GM19452 (cell line): ENCODE results near the gene STAMBPL1.
A peak's percentile ranks its signal among the peaks of the same experiment; 100 is the strongest.
"Not testable (repeated sequence)": the region's sequence is repeated elsewhere in the genome, so short reads cannot be mapped to it uniquely, and the experiment has no call there.

Experiments used
- ATAC-seq: cut with Tn5 transposase; IDR thresholded peaks from one replicate; pipeline ENCODE4 v1.9.1; 2021; ENCODE audit not compliant: unreplicated experiment

STAMBPL1 gene

GRCh38 chr10:88854684-88855083, 25.4 kb upstream of the STAMBPL1 start:
- ATAC-seq: no peak

DNA sequence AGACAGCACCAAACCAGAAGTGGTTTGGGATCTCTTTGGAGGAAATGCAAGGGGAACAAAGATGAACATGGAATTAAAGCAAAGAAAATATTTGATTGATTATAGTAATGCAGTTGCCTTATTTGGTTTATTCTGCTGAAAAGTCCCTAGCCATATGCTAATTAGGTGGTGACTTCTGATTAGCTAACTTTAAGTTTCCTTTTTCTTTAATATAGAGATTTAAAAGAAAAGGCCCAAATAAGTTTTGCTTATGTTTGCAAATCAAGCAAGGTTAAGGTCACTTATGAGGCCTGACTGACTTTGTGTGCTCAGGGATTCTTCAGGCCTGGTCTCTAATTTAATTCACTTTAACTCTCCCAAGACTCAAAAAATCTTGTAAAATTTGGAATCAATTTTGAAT, 22.2 kb upstream of the STAMBPL1 start:
- ATAC-seq: no peak

GRCh38 chr10:88858491-88858890, 21.6 kb upstream of the STAMBPL1 start:
- no peak for ATAC-seq

GRCh38 chr10:88861036-88861435, 19.0 kb upstream of the STAMBPL1 start:
- no peak for ATAC-seq

- no peak for ATAC-seq
These were observed 14.7 kb upstream of the STAMBPL1 start for GRCh38 chr10:88865281-88865876.

GRCh38 chr10:88866454-88866853, 13.6 kb upstream of the STAMBPL1 start:
- no peak for ATAC-seq

- ATAC-seq: no peak
These were observed 10.0 kb upstream of the STAMBPL1 start for GRCh38 chr10:88870089-88870488.

- no peak for ATAC-seq
These were observed 6.3 kb upstream of the STAMBPL1 start for GRCh38 chr10:88873757-88874156.

GRCh38 chr10:88874281-88874680, 5.8 kb upstream of the STAMBPL1 start:
- ATAC-seq: no peak

DNA sequence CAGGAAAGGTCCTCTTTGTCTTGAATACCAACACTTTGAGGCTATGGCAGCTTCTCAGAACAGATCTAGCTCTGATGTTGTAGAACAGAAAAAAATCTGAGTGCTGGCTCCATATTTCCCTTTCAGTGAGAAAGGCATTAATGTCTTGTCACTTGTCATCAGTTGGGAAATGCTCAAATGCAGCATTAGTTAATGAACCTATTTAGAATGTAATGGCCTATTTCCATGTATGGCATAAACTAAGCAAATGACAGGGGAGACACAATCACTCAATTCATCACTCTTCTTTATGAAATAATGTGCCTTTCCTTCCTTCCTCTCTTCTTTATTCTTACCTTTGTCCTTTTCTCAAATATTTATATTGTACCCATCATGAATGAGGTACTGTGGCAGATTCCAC, 5.0 kb upstream of the STAMBPL1 start:
- ATAC-seq: no peak

DNA sequence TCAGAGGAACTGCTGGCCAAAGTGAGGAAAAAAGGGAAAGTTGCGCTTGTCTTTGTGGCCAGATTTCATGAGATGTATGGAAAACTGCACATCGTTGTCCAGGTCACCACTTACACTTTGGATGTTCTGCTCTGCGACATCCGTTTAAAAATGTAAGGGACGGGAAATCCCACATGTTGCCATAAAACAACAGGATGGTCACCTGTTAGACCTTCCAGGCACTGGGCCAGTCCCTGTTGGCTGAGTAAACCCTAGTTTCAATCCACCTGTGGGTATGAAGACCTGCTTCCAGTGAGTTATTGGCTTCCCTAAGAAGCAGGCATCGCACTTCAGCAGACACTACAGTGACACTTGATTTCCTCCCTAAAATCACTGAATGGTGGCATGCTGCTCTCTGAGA, 2.7 kb upstream of the STAMBPL1 start:
- ATAC-seq: no peak

DNA sequence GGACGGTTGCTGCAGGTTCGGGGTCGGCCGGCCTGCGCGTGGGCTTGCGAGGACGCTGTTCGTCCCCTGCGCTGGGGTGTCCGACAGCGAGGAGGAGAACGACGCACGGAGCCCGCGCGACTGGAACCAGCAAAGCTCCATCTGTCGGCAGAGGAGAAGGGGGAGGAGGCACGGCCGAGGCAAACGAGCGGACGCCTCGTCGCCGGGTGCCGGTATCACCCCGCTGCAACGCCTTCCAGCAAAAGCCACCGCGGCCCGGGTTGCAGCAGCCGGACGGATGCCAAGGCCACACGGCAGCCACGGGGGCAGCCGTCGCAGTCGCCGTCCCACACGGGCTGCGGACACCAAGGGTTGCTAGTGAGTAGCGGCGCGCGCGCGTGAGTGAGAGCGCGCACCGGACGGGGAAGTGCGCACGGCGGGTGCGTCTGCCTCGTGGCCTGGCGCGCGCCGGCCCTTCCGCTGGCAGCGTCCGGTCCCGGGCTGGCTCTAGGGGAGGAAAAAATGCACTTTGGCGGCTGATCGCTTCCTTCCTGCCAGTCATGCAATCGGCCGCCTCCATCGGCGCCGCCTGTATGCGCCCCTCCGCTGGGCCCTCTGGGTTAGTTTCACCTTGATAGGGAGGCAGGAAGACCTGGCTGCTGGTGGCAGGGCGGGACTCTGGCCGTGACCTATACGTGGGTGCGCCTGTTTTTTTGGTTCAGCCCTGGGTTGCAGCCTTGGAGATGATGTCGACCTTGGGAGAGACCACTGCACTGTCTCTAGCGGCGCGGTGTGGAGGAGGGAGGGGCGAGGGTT, 434 bp downstream of the STAMBPL1 start:
- ATAC-seq: peak; percentile 76

- ATAC-seq: no peak
These were observed 1.3 kb downstream of the STAMBPL1 start for GRCh38 chr10:88881320-88881719.

- no peak for ATAC-seq
These were observed 2.0 kb downstream of the STAMBPL1 start for GRCh38 chr10:88881922-88882645.

- not testable (repeated sequence) for ATAC-seq
These were observed 2.8 kb downstream of the STAMBPL1 start for GRCh38 chr10:88882646-88883447.

DNA sequence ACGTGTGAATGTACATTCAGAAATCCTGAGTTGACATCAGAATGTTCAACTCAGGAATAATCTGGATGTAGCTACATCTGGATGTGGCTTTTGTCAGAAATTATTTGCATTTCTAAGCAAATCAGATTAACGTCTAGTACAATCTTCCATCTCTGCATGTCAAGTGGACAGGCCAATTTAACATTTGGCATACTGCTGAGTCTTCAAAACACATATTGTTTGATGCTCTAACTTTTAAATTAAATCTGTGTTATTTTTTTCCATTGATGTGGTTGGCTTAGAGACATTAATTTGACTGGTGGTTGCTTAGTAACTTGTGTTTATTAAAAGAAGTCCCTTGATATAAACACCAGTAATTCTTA, 3.4 kb downstream of the STAMBPL1 start:
- ATAC-seq: no peak

- no peak for ATAC-seq
These were observed 6.5 kb downstream of the STAMBPL1 start for GRCh38 chr10:88886557-88886956.

- ATAC-seq: no peak
These were observed 8.9 kb downstream of the STAMBPL1 start for GRCh38 chr10:88888810-88889445.

GRCh38 chr10:88889559-88890337, 9.7 kb downstream of the STAMBPL1 start:
- ATAC-seq: peak; percentile 55
